GM19324 (cell line): ENCODE data around the gene P2RX1.
"Not testable (repeated sequence)": the region's sequence is repeated elsewhere in the genome, so short reads cannot be mapped to it uniquely, and the experiment has no call there.

Experiments used
- ATAC-seq: cut with Tn5 transposase; IDR thresholded peaks from one replicate; pipeline ENCODE4 v1.9.1; 2021; ENCODE audit warnings: mild to moderate bottlenecking, moderate library complexity; ENCODE audit not compliant: unreplicated experiment, low FRiP score

The P2RX1 gene

DNA sequence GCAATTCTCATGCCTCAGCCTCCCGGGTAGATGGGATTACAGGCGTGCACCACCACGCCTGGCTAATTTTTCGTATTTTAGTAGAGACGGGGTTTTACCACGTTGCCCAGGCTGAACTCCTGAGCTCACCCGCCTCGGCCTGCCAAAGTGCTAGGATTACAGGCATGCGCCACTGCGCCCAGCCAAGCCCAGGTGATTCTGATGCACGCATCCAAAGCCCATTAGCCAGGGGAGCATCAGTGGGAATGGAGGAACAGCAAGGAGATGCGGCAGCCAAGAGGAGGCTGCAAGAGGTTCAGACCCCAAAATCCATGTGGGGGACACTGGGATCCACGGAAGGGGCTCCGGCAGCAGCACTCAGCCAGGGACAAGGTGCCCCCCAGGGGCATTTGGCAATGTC lies 35.9 kb upstream of the P2RX1 start:
- ATAC-seq = no peak

DNA sequence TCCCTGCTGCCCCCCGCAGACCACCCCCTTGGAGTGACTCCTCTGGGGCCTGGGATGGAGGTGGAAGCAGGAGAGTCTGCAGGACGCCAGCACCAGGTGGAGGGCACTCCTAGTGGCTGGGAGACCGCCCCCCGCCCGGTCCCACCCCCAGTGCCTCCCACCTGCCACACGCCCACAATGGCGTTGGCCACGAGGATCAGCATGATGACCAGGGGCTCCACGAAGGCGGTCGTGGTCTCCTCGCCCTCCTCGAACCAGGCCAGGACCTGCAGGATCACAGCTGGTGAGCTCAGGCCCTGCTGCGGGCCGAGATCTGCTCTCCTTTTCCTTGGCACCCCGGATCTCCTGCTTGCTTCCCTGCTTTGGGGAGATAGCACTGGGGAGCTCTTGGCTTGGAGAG lies 35.2 kb upstream of the P2RX1 start:
- no peak for ATAC-seq

DNA sequence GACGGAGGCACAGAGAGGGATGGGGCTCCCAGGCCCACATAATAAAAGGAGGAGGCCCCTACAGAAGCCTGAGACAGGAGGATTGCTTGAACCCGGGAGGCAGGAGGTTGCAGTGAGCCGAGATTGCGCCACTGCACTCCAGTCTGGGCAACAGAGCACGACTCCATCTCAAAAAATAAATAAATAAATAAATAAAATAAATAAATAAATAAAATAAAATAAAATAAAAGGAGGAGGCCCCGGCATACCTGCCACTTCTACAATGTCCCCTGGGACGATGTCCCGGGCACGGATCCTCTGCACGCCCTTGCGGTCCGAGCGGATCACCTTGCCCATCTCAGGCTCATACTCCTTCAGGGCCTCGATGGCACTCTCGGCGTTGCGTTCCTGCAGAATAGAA lies 34.7 kb upstream of the P2RX1 start:
- no peak for ATAC-seq

DNA sequence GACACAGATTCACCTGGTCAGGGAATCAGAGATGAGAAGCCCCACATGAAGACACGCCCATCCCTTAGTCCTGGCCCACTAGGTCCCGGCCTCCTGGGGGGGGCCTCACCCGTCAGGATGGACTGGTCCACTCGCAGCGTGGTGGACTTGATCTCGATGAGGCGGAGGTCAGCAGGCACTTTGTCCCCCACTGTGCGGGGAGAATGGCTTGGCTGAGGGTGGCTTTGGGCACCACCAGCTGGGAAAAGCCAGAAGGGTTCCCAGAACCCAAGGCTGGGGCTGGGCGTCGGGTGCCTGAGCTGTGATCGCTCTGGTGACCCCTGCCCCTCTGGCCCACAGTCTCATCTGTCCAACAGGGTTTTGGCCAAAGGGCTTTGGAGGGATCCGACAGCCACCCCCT lies 34.3 kb upstream of the P2RX1 start:
- ATAC-seq = no peak

DNA sequence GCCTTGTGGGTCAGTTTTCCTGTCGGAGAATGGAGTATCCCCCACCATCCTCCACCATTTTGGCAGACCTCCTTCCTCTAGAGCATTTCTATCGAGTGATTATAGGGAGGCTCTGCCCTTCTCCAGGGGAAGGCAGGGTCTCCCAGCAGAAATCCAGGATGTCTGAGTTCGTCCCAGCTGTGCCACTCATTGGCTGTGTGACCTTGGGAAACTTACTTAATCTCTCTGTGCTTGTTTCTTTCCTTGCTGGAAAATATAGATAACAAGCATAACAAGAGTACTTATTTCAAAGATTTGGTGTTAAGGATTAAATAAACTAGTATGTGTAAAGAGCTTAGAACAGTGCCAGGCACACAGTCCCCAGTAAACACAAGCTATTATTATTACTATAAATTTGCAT lies 33.2 kb upstream of the P2RX1 start:
- no peak for ATAC-seq

DNA sequence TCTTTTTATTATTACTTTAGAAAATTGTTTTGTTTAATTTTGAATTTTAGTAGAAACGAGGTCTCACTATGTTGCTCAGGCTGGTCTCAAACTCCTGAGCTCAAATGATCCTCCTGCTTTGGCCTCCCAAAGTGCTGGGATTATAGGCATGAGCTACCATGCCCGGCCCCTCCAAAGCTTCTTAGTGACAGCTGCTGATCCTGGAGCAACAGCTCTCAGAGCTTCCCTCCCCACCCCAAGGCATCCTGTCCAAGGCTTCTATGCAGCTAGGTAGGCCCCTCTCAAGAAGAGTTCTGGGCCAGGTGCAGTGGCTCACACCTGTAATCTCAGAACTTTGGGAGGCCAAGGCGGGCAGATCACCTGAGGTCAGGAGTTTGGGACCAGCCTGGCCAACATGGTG lies 32.3 kb upstream of the P2RX1 start:
- ATAC-seq = not testable (repeated sequence)

DNA sequence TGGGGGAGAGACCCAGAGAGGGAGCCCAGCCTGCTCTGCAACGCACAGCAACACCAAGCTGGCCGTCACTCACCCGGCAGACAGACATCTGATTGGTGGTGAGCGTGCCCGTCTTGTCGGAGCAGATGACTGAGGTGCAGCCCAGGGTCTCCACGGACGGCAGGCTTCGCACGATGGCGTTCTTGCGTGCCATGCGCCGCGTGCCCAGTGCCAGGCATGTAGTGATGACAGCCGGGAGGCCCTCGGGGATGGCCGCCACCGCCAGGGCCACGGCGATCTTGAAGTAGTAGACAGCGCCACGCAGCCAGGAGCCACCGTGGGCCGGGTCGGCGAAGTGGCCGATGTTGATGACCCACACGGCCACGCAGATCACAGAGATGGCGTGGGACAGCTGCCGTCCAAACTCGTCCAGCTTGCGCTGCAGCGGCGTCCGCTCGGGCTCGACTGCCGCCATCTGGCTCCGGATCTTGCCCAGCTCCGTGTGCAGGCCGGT lies 31.1 kb upstream of the P2RX1 start:
- no peak for ATAC-seq

DNA sequence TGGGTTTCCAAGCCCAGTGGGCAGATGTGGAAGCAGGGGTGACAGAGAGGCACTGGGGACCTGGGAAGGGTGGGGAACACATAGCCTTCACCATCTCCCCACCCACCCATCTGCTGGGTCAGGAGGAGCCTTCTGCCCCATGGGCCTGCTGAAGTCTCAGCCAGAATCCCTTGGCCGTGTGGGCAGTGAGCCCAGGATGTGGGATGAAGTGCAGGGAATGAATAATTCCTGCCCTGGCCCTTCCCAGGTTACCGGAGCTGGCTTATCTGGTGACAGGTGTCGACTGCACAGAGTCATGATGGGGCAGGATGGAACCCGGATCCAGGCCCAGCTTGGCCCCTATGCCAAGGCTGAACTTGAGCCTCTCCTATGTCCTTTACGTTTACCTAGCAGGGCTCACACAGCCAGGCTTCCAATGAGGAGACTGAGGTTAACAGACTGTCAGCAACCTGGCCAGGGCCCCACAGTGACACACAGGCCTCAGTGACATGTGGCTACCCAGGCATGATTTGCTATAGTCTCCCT lies 30.5 kb upstream of the P2RX1 start:
- no peak for ATAC-seq

DNA sequence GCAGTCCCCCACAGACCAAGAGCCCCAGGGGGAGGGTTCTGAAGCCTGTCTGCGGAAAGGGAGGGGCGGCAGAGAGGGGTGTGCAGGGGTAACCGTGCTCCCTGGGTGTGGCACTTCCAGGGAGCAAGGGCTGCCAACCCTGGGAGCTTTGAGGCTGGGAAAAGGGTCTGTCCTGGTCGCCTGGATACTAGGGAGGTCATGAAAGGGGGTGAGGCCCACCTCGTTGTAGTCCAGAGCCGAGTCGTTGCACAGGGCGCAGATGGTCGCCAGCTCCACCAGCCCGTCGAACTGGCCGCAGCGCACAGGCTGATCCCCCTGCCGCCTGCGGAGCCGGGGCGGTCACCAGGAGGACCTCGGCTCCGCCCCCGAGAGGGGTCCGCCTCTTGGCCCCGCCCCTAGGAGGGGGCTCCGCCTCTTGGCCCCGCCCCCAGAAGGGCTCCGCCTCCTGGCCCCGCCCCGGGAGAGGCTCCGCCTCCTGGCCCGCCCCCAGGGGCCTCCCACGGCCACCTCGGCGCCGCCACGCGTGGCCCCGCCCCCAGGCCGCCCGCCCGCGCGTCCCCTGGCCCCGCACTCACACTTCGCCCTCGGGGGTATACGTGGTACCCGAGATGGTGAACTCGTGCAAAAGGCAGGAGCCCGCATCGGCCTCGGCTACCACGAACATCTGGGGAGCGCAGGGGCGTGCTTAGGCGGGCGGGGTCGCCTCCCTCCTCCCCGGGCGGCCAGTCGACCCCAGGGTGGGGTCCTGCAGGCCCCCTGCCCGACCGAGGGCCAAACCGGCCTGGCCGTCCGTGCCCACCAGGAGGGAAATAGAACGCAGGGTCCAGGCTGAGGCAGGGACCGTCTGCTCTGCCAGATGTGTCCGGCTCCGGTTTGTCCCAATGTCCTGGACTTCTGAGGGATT lies 28.5 kb upstream of the P2RX1 start:
- no peak for ATAC-seq

DNA sequence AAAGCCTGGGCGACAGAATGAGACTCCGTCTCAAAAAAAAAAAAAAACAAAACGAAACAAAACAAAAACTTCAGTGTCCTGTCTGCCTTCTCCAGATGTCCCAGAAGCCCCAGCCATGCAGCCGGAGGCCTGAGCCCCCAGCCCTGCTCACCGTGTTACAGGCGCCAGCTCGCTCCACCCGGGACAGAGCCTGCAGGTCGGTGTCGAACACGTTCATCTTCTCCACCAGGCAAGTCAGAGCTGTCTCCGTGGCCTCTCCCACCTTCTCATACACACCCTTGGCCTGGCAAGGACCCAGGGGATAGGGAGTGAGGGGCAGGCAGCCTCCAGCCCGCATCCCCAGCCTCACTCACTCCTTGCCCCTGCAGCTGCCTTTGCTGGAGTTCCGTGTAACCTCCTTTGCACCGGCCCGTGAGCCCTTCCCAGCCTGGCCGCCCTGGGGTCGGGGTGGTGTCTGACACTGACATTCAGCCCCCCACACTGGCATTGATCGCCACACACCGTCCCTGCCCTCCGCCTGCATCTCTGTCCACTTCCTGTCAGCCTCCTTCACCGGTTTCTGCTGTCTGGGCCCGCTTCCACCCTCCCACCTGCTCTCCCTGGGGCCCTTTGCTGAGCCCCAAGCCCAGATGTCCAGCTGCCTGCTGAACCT lies 27.1 kb upstream of the P2RX1 start:
- ATAC-seq = no peak

DNA sequence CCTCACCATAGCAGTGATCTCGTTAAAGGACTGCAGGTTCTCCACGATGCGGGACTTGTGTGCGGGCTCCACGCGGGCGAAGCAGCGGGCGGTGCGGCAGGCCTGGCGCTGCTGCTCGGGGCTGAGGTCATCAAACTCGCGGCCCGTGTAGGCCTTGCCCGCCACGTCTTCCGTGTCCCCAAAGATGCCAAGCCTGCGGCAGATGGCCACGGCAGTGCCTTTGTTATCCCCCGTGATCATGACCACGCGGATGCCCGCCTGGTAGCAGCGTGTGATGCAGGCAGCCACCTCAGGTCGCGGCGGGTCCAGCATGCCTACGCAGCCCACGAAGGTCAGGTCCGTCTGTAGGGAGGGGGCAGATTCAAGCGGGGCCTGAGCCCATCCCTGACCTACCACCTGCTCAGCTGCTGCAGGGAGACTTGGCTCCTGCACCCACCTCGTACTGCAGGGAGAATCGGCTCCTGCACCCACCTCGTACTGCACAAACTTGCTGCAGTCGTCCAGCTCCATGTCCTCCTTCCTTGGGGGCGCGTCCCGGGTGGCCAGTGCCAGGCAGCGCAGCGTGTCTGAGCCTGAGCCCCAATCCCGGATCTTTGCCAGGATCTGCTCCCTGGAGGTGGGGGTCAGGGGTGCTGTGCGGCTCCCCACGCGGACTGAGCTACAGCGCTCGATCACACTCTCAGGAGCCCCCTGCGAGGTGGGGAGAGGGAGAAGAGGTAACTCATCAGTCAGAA lies 24.9 kb upstream of the P2RX1 start:
- ATAC-seq = no peak

DNA sequence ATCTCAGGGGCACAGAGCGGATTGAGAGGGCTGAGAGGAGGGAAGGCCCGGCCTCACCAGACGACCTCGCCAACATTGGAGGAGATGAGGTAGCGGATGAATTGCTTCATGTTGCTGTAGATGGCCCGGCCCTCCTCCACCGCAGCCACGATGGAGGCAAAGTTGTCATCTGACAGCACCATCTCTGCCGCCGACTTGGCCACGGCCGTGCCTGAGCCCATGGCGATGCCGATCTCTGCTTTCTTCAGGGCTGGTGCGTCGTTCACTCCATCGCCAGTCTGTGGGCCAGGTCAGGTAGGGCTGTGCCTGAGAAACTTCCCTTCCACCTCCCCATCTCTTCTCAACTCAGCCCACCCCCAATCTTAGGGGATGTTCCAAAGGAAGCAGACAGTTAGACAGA lies 21.1 kb upstream of the P2RX1 start:
- no peak for ATAC-seq

DNA sequence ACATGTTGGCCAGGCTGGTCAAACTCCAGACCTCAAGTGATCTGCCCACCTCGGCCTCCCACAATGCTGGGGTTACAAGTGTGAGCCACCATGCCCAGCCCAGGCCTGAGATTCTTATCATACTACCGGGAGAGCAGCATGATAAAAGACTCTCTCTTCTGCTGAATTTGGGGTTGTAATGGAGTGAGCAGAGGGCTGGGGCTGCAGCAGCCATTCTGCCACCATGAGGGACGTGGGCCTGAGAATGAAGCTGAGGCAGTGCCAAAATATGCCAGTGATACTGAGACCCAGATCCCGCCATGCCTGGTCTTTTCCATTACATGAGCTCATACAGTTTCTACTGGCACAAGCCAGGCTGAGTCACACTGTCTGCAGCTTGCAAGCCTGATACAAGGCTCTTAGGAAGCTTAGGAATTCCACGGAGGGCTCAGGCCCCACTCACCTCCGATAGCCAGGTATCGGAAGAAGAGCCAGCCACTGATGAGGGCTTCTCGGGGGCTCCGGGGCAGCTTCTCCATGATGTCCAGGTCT lies 19.6 kb upstream of the P2RX1 start:
- ATAC-seq = no peak

DNA sequence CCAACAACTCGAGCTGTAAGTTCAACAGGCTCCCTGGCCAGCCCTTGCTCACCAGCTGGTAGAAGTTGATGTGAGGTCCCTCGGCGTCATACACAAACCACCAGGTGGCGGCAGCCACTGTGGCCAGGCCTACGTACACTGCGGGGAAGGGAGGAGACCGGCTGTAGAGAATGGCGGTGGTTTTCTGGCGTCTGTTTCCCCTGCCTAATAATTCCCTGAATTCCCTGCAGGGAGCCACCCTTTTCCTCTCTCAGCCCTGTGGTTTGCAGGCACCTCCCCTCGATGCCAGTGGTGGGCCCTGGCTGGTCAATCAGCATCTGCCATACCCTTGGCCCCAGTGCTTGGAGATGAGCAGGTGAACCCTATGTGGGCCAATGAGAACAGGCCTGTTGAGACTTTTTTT lies 18.9 kb upstream of the P2RX1 start:
- ATAC-seq = no peak

DNA sequence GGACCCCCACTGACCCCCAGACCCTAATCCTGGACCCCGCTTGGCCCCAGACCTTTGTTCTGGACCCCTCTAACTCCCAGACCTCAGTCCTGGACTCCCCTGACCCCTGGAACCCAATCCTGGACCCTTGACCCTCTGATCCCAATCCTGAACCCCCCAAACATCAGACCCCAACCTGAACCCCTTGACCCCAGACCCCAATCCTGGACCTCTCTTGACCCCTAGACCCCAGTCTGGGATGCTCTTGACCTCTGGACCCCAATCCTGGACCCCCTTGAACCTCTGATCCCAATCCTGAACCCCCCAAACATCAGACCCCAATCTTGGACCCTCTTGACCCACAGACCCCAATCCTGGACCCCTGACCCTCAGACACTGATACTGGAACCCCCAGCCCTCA lies 13.5 kb upstream of the P2RX1 start:
- no peak for ATAC-seq

DNA sequence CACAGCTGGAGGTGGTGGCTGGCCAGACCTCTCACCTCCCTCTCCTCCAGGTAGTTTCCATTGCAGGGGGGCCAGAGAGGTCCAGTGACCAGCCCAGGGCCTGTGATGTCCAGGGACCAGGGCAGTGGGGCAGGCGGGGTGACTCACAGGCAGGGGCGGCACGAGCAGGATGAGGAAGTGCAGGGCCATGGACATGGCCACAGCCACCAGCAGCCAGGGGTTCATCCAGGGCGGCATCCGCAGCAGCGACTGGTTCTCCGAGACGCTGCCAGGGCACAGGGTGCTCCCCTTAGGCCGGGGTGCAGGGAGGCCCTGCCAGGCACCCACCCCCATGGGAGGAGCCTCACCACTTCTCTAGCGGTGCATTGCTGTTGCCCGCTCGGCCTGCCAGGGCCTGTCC lies 12.9 kb upstream of the P2RX1 start:
- no peak for ATAC-seq

DNA sequence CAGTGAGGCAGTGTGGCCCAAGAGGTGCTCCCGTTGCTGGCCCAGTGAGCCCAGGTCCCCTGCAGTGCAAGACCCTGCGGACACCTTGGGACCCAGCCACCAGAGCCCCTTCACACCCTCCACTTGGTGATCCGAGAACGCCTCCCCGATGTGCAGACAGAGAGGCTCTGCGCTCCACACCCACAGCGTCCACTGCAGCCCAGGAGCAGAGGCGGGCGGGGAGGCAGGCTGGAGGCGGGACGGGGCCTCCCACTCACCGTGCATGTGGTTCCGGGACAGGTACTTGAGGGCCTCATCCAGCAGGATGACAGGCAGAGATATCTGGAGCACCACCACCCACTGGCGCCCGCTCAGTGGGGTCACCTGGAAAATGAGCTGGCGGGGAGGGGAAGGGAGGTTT lies 12.1 kb upstream of the P2RX1 start:
- ATAC-seq = no peak

DNA sequence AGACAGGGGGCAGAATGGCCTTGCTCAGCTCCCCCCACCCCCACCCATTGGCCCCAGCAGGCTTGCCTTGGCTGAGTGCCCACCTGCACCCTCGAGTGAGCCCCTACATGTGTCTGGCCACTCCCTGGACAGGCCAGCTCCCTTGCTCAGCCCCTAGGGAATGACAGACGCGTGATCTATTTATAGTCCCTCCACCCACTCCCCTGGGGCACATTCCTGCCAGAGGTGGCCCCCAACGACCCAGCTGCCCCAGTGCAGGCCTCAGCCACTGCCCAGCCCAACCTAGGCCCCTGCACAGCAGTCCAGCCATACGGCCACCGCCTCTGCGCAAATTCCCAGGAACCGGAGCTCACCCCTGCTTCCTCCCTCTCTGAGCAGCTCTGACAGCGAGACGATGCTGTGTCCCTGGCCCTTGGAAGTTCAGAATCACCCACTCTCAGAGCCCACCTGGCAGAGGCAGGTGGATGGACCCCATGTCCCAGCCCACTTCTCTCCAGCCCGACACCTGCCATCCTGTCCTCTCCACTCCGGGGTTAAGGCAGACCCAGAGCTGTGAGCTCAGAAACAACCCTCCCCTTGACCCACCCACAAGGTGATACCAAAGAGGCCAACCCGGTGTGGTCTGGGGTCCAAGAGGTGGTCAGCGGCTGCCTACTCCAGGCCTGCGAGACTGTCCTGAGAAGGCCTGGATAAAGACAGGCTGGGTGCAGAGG lies 11.5 kb upstream of the P2RX1 start:
- no peak for ATAC-seq

DNA sequence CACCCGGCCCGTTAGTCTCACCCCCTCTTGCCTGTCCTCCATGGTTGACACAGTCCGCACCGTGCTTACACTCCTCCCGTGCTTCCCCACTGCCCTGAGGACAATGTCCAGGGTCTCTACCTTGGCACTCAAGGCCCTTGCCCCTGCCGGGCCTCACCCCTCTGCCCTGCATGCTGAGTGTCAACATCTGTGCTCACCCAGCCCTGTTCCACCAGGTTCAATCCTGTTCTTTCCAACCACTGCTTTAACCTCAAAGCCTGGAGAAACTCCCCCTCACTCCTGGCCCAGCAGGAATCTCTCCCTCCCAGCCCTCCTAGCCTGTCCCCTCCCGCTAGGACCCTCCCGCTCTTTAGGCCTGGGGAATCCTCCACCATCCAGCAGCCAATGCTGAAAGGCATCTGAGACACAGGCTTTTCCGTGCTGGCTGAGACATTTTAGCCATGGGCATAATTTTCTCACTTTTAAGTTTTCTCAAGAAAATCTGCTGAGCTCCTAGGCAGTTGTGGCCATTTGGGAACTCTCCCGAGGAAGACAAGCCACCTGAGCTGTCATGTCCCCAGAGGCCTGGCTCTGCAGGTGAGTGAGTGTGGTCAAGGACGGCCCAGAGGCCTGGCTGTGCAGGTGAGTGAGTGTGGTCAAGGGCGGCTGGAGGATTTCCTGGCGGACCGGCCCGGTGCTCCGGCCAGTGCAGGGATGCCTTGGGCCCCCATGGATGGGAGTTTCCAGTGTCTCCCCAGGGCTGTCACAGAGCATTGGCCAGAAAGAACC lies 10.8 kb upstream of the P2RX1 start:
- no peak for ATAC-seq
